DND-41 (cell line): Measurements from ENCODE around the gene SBK3.

Source experiments
- ATAC-seq: fragments of 200-7000 bp; cut with Tn5 transposase; 3 replicates; pipeline ENCODE4 v1.9.1; 2021; ENCODE audit warnings: low read depth; ENCODE audit not compliant: insufficient read depth
- DNase-seq: peaks from one replicate; pipeline ENCODE4 v3.0.0-alpha.2; 2020
- H2AFZ ChIP-seq: 2 replicates; pipeline ENCODE4 v1.6.0; 2012; ENCODE audit warnings: low read depth, low read length
- H3K27ac ChIP-seq: 2 replicates; pipeline ENCODE4 v1.5.1; 2012; ENCODE audit warnings: low read length, inconsistent platforms
- H3K27me3 ChIP-seq: fragments of 200-600 bp; sonication (generic); 2 replicates; pipeline ENCODE4 v1.6.0; 2012; ENCODE audit warnings: low read length, mild to moderate bottlenecking, inconsistent platforms; ENCODE audit not compliant: insufficient read depth, poor library complexity
- H3K36me3 ChIP-seq: 2 replicates; pipeline ENCODE4 v1.5.1; 2012; ENCODE audit warnings: low read length, inconsistent platforms; ENCODE audit not compliant: insufficient read depth
- H3K4me1 ChIP-seq: 2 replicates; pipeline ENCODE4 v1.5.1; 2012; ENCODE audit warnings: mild to moderate bottlenecking, low read length; ENCODE audit not compliant: insufficient read depth
- H3K4me2 ChIP-seq: 2 replicates; pipeline ENCODE4 v1.6.0; 2012; ENCODE audit warnings: mild to moderate bottlenecking, moderate library complexity, low read length, inconsistent platforms; ENCODE audit not compliant: insufficient read depth
- H3K4me3 ChIP-seq, 2 experiments: fragments of 200-600 bp in 1 of 2; shearing (Covaris generic) in 1 of 2; 2 replicates each; pipeline ENCODE4 v1.5.1; 2012 to 2016; ENCODE audit warnings: inconsistent platforms in 2 of 2, low read length in 2 of 2, mild to moderate bottlenecking in 2 of 2, low read depth in 1 of 2, moderate library complexity in 1 of 2
- H3K79me2 ChIP-seq: 2 replicates; pipeline ENCODE4 v1.6.0; 2012; ENCODE audit warnings: low read length, inconsistent platforms; ENCODE audit not compliant: insufficient read depth
- H3K9ac ChIP-seq: 2 replicates; pipeline ENCODE4 v1.6.0; 2012; ENCODE audit warnings: low read depth, mild to moderate bottlenecking, inconsistent platforms, low read length, moderate library complexity
- H3K9me3 ChIP-seq: 2 replicates; pipeline ENCODE4 v1.5.1; 2012; ENCODE audit warnings: low read length, moderate library complexity, mild to moderate bottlenecking, inconsistent platforms; ENCODE audit not compliant: insufficient read depth, severe bottlenecking
- H4K20me1 ChIP-seq: 2 replicates; pipeline ENCODE4 v1.6.0; 2012; ENCODE audit warnings: low read length; ENCODE audit not compliant: insufficient read depth
- CTCF ChIP-seq: IDR thresholded peaks from 2 replicates; pipeline ENCODE4 v1.5.1; 2012; ENCODE audit warnings: borderline replicate concordance, low read length, moderate library complexity, mild to moderate bottlenecking; ENCODE audit not compliant: poor library complexity, severe bottlenecking; ENCODE audit errors: extremely low read depth
- EZH2 ChIP-seq: IDR thresholded peaks from 3 replicates; pipeline ENCODE4 v1.6.1; 2012; ENCODE audit warnings: borderline replicate concordance, low read depth, mild to moderate bottlenecking, moderate library complexity, low read length, inconsistent platforms; ENCODE audit not compliant: severe bottlenecking

The SBK3 gene

GRCh38 chr19:55545443-55545842, at the start of gene SBK3:
Gene SBK3, minus strand, starts transcription at chr19:55545543. Its CDS starts 0 bp downstream, at chr19:55545543.
- H3K36me3 ChIP-seq, result no peaks in the 10 kb centered on the region
- DNase-seq (no peak), ATAC-seq (no peak)
- H4K20me1 ChIP-seq, result no peaks in the 10 kb centered on the region
- H3K9me3 ChIP-seq, result no peaks in the 10 kb centered on the region
- no peak within 1 kb of the TSS for H3K27ac ChIP-seq
- H3K9ac ChIP-seq, result no peak within 1 kb of the TSS
- TF ChIP-seq CTCF, result no peak
- no peak for TF ChIP-seq EZH2
- H3K4me1 ChIP-seq, result no peaks in the 10 kb centered on the region
- H2AFZ ChIP-seq, result no peak within 1 kb of the TSS
- no peaks in the 10 kb centered on the region for H3K27me3 ChIP-seq
- H3K79me2 ChIP-seq, result no peaks in the 10 kb centered on the region
- H3K4me3 ChIP-seq, result no peak within 1 kb of the TSS
- no peak within 1 kb of the TSS for H3K4me2 ChIP-seq

- Histone ChIP-seq H2AFZ (no peak overlapping the region), H3K79me2 (peaks cover 7% of the 10 kb centered on the region; the same call in 1 of the 2 replicates), H3K4me2 (no peak overlapping the region), H3K9me3 (no peaks in the 10 kb centered on the region), H3K9ac (no peak overlapping the region), H3K27me3 (no peaks in the 10 kb centered on the region), H3K36me3 (peaks cover 44% of the 10 kb centered on the region), H3K27ac (no peak overlapping the region), H4K20me1 (no peaks in the 10 kb centered on the region), H3K4me1 (peaks cover 8% of the 10 kb centered on the region), H3K4me3 (no peak overlapping the region)
- ATAC-seq, result no peak
- no peak for TF ChIP-seq EZH2
- no peak for TF ChIP-seq CTCF
- DNase-seq, result no peak
These were observed 47.9 kb upstream of the SBK3 start for GRCh38 chr19:55593096-55593772.

GRCh38 chr19:55592391-55593090, 47.2 kb upstream of the SBK3 start:
- no peak overlapping the region for H2AFZ ChIP-seq
- no peak overlapping the region for H3K4me3 ChIP-seq
- TF ChIP-seq CTCF, result no peak
- ATAC-seq (no peak), DNase-seq (no peak)
- H3K79me2 ChIP-seq, result 0 out of 2 replicates have a peak, but pooled peaks cover under 1% of the 10 kb centered on the region
- no peak overlapping the region for H3K4me2 ChIP-seq
- peaks cover 9% of the 10 kb centered on the region for H3K4me1 ChIP-seq
- no peak overlapping the region for H3K27ac ChIP-seq
- H3K36me3 ChIP-seq, result peaks cover 40% of the 10 kb centered on the region
- no peaks in the 10 kb centered on the region for H4K20me1 ChIP-seq
- H3K9me3 ChIP-seq, result no peaks in the 10 kb centered on the region
- no peak overlapping the region for H3K9ac ChIP-seq
- H3K27me3 ChIP-seq, result no peaks in the 10 kb centered on the region
